GM18508 (cell line): ENCODE results near the gene SYNPR.
"Not testable (repeated sequence)": the region's sequence is repeated elsewhere in the genome, so short reads cannot be mapped to it uniquely, and the experiment has no call there.

ENCODE experiments used
- ATAC-seq: cut with Tn5 transposase; IDR thresholded peaks from one replicate; pipeline ENCODE4 v1.9.1; 2021; ENCODE audit warnings: moderate number of reproducible peaks; ENCODE audit not compliant: insufficient read depth, unreplicated experiment

SYNPR gene

GRCh38 chr3:63595221-63595620 lies 317.1 kb downstream of the SYNPR start:
- ATAC-seq = no peak

GRCh38 chr3:63597019-63597418 lies 318.9 kb downstream of the SYNPR start:
- no peak for ATAC-seq

- no peak for ATAC-seq
These were observed 329.6 kb downstream of the SYNPR start for GRCh38 chr3:63607716-63608115.

DNA sequence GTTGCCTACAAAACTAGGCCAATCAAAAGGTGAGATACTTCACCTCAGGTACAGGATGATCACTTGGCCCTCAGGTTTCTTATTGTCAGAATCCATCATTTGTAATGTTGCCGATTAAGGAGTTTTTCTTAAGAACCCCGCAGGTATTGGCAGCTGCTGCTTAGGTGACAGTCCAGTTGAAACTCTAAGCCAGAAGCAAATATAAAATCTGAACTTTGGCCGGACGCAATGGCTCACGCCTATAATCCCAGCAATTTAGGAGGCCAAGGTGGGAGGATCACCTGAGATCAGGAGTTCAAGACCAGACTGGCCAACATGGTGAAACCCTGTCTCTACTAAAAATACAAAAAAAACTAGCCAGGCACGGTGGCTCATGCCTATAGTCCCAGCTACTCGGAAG lies 331.3 kb downstream of the SYNPR start:
- ATAC-seq = no peak

- ATAC-seq = no peak
These were observed 331.7 kb downstream of the SYNPR start for GRCh38 chr3:63609834-63610233.

DNA sequence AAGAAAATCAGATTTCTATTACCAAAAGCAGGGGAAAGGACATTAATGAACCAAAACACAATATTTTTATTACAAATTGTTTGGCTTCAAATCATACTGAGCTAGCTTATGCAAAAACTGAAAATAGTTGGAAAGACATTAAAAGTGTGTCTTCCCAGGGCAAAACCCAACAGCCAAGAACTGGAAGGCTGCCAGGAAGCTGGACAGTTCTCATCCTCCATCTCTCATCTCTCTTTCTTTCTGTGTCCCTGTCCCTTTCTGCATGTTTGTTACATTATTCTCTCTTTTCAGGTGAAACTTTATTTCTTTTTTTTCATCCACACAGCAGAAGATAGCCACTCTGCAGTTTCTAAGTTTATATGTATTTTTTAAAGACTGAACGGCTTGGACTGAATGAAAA lies 333.3 kb downstream of the SYNPR start:
- no peak for ATAC-seq

DNA sequence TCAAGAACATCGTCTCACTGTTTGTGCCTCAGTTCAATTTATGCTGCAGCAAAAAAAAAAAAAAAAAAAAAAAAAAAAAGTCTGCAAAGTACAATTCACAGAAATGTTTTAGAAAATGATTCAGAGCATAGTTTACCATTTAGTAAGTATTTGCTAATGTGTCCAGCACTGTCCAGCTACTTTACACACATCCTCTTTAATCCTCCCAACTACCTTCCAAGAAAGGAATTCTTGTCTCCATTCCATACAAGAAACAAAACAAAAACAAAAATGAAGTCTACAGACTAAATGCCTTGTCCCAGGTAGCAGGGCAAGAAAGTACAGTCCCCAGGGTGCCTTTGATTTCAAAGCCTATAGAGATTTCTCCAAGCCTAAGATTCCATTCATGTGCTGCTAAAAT lies 335.5 kb downstream of the SYNPR start:
- ATAC-seq = no peak

GRCh38 chr3:63617391-63617790 lies 339.3 kb downstream of the SYNPR start:
- ATAC-seq = no peak

GRCh38 chr3:63624941-63625560 lies 346.9 kb downstream of the SYNPR start:
- ATAC-seq = no peak

- ATAC-seq = no peak
These were observed 353.6 kb downstream of the SYNPR start for GRCh38 chr3:63631670-63632069.

- ATAC-seq = no peak
These were observed 357.1 kb downstream of the SYNPR start for GRCh38 chr3:63635186-63635585.

GRCh38 chr3:63639806-63640205 lies 361.7 kb downstream of the SYNPR start:
- ATAC-seq = no peak

- ATAC-seq = no peak
These were observed 364.4 kb downstream of the SYNPR start for GRCh38 chr3:63642488-63642887.

DNA sequence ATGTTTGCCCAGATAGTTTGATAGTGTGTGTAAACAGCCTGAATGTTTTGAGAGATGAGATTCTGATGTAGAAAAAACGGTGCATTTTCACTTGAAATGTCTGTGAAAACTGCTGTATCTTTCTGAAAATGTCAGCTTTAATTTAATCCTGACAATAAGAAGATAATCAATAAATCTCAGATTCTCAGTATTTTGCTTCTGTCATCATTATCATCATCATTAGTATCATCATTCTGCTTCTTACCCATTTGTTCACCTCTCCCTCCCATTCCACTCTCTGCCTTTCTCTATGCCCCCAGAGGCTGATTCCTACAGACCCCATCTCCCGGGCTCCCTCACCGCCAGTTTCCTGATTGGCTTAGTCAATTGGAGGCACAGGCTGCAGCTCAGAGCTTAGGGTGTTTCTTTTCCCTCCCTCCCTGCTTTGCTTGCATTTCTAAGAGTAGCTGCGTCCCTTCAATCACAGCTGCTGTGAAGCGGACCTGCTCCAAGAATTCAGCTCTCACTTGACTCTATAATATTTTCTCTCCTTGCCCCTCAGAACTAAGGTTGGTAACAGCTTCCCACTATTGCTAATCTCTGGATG lies 366.2 kb downstream of the SYNPR start:
- ATAC-seq = no peak

DNA sequence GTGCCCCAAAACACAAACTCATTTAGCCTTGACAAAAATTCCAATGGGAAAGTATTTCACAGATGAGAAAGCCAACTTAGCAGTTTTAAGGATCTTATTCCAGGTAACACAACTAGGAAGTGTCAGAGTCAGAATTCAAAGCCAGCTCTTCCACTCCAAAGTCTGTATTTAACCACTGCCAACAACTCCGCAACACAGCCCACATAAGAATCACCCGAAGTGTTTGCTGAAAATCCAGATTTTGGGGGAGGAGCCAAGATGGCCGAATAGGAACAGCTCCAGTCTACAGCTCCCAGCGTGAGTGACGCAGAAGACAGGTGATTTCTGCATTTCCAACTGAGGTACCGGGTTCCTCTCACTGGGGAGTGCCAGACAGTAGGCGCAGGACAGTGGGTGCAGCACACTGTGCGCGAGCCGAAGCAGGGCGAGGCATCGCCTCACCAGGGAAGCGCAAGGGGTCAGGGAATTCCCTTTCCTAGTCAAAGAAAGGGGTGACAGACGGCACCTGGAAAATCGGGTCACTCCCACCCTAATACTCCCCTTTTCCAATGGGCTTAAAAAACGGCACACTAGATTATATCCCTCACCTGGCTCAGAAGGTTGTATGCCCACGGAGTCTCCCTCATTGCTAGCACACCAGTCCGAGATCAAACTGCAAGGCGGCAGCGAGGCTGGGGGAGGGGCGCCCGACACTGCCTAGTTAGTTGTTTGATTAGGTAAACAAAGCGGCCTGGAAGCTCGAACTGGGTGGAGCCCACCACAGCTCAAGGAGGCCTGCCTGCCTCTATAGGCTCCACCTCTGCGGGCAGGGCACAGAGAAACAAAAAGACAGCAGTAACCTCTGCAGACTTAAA lies 367.0 kb downstream of the SYNPR start:
- ATAC-seq = not testable (repeated sequence)

- no peak for ATAC-seq
These were observed 374.1 kb downstream of the SYNPR start, which contains the start of gene SNTN for GRCh38 chr3:63652066-63652725. Gene SNTN (plus strand): TSS chr3:63652675. CDS start chr3:63652688, 13 bp downstream.

DNA sequence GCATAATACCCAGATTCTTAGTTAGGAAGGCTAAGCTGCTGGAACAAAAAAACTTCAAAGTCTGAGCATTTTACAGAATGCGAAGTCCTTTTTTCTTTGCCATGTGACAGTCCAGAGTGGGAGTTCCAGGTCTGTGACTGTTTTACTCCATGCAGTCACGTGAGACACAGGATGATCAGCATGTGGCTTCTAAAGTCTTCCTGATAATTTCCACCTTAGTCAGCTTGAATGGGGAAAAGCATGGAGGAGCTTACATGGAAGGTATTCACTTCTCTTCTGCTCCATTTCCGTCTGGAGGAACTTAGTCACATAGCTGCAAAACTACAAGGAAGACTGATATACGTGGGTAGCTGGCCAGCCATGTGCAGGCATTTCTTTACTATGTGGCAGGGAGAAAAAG lies 376.1 kb downstream of the SYNPR start:
- ATAC-seq = no peak

DNA sequence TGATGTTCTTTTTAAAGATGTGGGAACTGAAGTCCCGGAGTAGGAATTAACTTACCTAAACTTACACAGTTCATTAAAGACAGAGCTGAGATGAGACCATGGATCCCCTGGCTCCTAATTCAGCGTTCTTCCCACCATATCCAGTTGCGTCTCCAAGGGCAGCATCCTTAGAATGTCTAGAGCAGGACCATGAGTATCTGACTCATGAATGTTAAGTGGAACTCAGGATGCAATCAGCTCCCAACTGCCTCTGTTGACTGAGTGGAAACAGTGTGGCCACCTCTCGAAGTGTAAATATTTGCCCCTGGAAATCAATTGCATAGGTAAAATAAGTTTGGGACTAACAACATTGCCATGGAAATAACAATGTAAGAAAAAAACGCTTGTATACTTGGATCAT lies 376.8 kb downstream of the SYNPR start:
- no peak for ATAC-seq

GRCh38 chr3:63655519-63655918 lies 377.4 kb downstream of the SYNPR start:
- ATAC-seq = no peak

GRCh38 chr3:63656786-63657185 lies 378.7 kb downstream of the SYNPR start:
- no peak for ATAC-seq

DNA sequence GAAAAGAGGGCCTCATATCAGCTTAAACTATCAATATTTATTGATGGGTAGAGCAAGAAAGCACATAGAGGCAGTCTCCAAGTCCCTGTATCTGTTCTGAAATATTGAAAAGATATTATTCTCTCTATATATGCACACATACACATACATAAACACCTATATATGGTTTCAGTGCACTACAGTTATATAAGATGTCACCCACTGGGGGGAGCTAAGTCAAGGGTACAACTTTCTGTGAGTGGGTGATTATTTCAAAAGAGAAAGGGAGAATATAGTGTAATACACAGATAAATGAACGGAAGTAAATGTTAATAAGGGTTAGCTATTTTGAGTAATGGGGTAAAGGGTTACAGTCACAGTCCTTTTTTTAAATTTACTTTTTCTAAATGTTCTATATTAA lies 383.1 kb downstream of the SYNPR start:
- no peak for ATAC-seq
